Testis (tissue), 2 donors: Measurements from ENCODE around the gene ZNF433.

Source experiments
- CTCF ChIP-seq, 3 experiments: fragments of 450-650 bp in 2 of 3; fragments of 200-600 bp in 1 of 3; sonication (generic) in 1 of 3; IDR thresholded peaks; one replicate each; pipeline ENCODE4 v1.5.1; 2016 to 2019; ENCODE audit warnings: antibody characterized with exemption in 3 of 3, mild to moderate bottlenecking in 2 of 3, moderate library complexity in 1 of 3
- POLR2A ChIP-seq: fragments of 450-650 bp; IDR thresholded peaks from one replicate; pipeline ENCODE4 v1.6.1; 2017; ENCODE audit warnings: antibody characterized with exemption, mild to moderate bottlenecking, moderate library complexity

GRCh38 chr19:11964858-11965645 lies 70.4 kb downstream of the ZNF433 start, which contains the start of gene ZNF763:
- TF ChIP-seq POLR2A (peak; percentile 26), CTCF (IDR thresholded peaks at IDR 0.05) (no peak)
